OCI-M2 (cell line): ENCODE measurements around the gene TOMM5.

Experiments used
- DNase-seq: peaks from one replicate; lab custom pipeline; 2025; ENCODE audit not compliant: unreplicated experiment; lab: John Stamatoyannopoulos, UW

TOMM5 gene

GRCh38 chr9:37592108-37592951 is at the start of gene TOMM5:
Gene TOMM5 (minus strand): TSS chr9:37592597. CDS start chr9:37592532, 65 bp downstream.
- no peak for DNase-seq

DNA sequence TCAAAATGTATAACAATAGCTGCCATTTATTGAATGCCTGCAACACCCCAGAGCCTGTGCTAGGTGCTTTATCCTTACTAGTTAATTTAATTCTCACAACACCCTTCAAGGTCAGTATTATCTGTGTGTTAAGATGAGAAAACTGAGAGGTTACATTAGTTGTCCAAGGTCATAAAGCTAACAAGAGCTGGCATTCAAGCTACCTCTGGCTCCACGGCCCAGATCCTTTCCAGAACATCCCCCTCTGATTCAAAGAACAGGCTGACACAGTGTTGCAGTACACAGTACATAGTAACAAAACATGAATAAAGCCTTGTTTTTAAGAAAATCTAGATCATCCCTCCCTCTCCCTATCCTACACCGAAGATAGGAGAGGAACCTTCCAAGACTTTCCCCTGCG is 48.9 kb upstream of the TOMM5 start:
- DNase-seq: no peak

DNA sequence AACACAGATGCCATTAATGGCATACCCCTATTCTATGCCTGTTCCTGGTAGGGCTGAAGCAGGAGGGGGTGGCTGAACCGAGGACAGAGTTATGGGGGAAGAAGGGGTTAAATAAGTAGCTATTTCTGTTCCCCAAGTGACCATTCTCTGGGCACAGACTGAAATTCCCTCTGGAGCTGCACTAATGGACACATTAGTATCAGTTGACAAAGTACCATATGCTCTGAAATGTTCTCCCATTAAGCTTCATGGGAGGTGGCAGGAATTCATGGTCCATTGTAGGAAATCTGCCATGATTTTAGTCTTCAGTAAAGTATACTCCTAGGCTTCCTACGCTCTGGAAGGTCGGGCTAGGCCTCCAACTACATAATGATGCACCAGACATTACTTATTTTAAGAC is 47.8 kb upstream of the TOMM5 start:
- no peak for DNase-seq

GRCh38 chr9:37639841-37640240 is 47.4 kb upstream of the TOMM5 start:
- no peak for DNase-seq

GRCh38 chr9:37639109-37639762 is 46.8 kb upstream of the TOMM5 start:
- no peak for DNase-seq

- DNase-seq: no peak
Observed at GRCh38 chr9:37636511-37637448, 44.4 kb upstream of the TOMM5 start.

DNA sequence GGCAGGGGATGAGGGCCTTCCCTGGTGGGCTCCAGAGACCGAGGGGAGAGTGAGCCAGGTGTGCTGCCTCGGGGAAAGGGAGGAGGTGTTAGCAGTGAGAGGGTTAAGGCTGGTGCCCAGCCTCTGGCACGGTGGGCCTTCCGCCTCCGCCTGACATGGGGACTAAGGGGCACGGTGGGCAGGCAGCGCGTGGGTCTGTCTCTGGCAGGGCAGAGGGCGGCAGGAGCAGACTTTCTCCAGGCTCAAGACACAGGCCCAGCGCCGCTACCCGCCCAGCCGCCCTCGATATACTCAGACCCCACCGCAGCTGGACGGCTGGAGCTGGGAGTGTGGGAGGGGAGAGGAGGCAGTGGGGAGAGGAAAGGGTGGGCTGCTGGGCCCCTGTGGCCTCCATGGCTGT is 43.4 kb upstream of the TOMM5 start:
- DNase-seq: no peak

DNA sequence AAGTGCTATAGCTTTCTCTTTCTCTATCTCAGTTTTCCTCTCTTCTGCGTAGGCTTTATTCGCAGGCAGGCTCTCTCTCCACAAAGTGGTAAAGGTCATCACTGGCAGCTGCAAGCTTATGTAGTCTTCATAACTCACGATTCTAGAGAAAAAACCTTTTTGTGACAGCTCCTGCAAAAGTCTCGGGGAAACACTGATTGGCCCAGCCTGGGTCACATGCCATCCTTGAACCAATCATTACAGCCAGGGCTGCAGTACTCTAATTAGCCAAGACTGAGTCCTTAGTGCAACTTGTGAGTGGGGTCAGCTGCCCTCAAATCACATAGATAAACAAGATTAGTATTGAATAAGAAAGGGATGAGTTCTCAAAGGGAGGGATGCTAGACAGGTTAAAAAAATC is 40.1 kb upstream of the TOMM5 start:
- DNase-seq: no peak

DNA sequence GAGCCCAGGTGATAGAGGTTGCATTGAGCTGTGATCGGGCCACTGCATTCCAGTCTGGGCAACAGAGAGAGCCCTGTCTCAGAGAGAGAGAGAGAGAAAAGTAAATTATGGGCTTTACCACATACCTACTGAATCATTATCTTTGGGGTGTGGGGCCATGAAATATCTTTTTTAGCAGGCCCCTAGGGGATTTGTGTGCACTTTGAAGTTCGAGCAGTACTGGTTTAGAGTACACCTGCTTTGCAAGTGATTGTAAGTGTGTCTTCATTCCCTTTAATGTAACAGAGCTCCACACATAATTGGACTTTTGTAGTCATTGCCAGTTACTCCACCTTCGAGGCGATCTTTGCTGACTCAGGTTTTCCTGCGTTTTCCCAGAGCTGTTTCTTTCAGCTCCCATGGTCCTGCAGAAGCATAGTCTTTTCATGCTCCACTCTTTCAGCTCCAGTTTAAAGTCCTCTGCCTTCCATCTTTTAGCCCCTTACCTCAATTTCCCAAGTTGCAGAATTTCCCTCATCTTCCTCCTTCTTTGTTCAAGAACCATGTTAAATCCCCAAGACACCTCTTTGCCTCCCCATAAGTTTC is 34.4 kb upstream of the TOMM5 start:
- DNase-seq: no peak

DNA sequence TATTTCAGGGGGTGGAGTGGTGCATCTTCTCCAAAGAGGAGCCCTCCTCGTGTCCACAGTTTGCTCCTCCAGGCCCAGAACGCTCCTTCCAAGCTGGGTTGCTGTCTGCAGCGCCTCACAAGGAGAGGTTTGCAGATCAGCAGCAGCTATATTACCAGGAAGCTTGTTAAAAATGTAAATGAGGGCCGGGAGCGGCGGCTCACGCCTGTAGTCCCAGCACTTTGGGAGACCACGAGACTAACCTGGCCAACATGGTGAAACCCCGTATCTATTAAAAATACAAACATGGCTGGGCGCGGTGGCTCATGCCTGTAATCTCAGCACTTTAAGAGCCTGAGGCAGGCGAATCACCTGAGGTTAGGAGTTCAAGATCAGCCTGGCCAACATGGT is 33.4 kb upstream of the TOMM5 start:
- no peak for DNase-seq

- no peak for DNase-seq
Observed at GRCh38 chr9:37625036-37625757, 32.8 kb upstream of the TOMM5 start.

- DNase-seq: no peak
Observed at GRCh38 chr9:37624073-37624472, 31.7 kb upstream of the TOMM5 start.

DNA sequence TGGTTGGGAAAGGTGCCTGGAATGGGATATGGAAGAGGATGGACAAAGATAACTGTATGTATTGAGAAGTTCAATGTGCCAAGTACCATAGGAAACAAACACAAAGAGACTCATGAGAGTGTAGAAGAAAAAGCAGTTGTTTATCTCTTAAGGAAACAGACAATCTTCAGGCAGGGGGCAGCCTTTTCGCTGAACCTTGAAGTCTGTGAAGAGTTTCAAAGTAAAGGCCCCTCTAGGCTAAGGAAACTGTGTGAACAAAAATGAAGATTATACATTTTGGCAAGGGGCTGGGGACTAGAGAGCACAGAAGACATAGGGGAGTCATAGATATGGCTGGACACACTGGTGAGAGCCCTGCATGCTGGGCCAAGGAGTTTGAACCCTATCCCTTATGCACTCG is 30.9 kb upstream of the TOMM5 start:
- no peak for DNase-seq

DNA sequence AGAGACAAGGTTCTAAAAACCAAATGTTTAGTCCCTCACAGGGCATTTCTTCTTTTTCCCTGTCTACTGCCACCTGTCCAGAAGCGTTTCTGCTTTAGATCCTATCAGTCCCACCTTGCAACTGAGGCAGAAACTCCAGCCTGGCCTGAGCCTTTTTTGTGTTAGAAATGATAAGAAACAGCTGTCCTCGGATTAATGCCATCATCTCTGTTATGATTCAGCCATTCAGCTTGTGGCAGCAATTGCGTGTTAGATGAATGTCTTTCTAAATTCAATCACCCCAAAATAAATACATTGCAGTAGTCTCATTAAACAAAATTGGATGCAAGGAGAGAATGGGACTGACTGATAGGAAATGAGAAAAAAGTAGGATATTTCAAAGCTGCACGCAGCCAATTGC is 30.1 kb upstream of the TOMM5 start:
- no peak for DNase-seq

DNA sequence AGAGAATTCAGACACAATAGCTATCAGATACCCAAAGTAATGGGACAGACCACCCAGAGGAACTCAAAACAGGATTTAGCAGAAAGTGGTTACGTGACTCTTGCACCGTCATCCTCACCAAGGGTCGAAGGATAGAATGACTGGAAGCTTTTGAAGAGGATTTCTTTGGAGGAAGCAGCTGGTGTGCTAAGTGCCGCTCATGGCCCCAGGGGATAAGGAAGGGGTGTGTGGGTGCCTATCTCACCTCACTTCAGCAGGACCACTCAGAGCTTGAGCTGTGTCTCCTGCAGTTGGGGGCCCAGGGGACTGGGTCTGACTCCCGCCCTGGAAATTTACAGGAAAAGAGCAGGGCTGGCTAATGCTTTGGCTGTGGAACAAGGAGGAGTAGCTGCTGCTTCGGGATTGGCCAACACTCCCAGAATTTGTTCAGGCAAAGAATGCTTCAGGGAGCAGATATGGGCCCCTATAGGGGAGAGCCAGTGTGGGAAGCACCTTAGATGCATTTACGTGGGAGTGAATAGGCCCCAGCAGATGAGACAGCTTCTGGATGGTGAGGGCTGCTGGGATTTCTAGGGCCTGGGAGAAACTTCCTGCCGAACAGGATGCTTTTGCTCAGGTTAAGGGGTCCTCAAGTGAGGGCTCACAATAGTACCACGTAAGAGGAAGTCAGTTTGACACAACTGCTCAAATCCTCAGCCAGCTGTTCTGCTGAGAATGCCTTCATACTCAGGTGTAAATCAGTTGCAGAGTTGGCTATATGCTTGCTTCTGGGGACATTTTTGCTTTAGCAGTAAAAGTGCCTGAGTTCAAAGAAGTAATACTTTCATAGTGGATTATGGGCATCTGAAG is 29.1 kb upstream of the TOMM5 start:
- no peak for DNase-seq

- no peak for DNase-seq
Observed at GRCh38 chr9:37620396-37620795, 28.0 kb upstream of the TOMM5 start.

- no peak for DNase-seq
Observed at GRCh38 chr9:37619806-37620205, 27.4 kb upstream of the TOMM5 start.

DNA sequence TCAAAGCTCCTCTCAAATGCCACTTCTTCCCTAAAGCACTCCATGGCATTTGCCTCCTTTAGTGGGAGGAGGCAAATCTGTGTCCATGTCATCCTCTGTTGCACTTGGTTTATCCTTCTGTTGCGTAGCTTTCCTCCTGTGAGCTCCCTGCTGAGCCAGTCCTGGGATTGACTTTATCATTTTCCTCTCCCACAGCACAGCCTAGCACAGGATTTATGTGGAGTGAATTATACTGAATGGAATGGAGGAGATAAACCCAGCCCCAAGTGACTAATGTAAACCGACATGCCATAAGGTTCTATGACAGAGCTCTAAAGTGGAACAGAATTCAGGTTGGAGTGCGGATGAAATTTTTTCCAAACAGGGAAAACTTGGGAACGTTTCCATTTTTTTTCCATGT is 26.4 kb upstream of the TOMM5 start:
- no peak for DNase-seq

DNA sequence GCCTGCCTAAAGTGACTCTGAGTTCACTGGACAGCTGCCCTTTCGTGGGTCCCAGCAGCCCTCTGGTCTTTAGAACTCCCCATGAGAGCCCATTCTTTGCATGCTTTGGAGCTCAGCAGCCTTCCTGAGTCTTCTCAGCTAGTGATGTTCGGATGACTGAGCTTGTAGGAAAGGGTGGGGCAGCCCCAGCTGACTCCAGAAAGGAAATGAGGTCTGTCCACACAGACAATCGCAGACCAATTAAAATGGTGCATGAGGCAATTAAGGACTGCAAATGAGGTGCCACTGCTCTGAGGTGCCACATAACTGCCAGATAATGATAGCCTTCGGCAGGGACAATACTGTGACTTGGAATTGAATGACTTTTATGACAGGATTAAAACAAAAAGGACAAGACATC is 25.4 kb upstream of the TOMM5 start:
- DNase-seq: no peak

DNA sequence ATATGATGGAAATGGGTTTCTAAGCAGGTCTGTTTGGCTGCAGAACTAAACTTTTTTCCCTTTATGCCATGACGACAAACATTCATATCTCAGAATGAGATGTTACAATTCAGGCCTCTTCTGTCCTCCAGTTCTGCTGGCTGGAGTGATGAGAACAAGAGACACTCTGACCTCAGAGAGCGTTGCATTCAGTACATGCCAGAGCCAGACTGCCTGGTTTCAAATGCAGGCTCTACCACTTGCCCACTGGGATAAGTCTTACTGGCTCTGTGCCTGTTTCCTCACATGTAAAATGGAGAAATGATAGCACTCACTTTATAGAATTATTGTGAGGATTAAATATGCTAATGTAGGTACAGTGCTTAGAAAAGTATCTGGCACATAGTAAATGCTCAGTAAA is 24.8 kb upstream of the TOMM5 start:
- no peak for DNase-seq
